Activated T-helper 2 cell treated with anti-CD3 and anti-CD28 coated beads, Interferon-gamma antibody, Interleukin-2, Interleukin-4, amounts not matched to agents 10 μg/mL and 5 μg/mL and 100 μg/mL, durations not matched to agents 14 hours and 24 hours and 36 hours (primary cell): Measurements from ENCODE around the gene IVD. TPM values are rescaled to one million over a fixed set of nuclear protein-coding genes. Genes with fewer than 3 reads are reported as not detected.

Experiments
- DNase-seq: peaks from one replicate; pipeline ENCODE4 v3.0.0; 2021; ENCODE audit warnings: low spot score
- H3K27ac Mint-ChIP-seq: one replicate; pipeline ENCODE4 v1.8.0; 2021; ENCODE audit warnings: mixed read lengths
- H3K27me3 Mint-ChIP-seq: one replicate; pipeline ENCODE4 v1.8.0; 2021; ENCODE audit warnings: low read depth, mixed read lengths
- H3K36me3 Mint-ChIP-seq: one replicate; pipeline ENCODE4 v1.8.0; 2021; ENCODE audit warnings: low read depth, mixed read lengths
- H3K4me1 Mint-ChIP-seq: one replicate; pipeline ENCODE4 v1.8.0; 2021; ENCODE audit warnings: low read depth, mixed read lengths
- H3K4me3 Mint-ChIP-seq: one replicate; pipeline ENCODE4 v1.8.0; 2021; ENCODE audit warnings: low read depth, mild to moderate bottlenecking, moderate library complexity, mixed read lengths
- H3K9me3 Mint-ChIP-seq: one replicate; pipeline ENCODE4 v1.8.0; 2021; ENCODE audit warnings: mixed read lengths
- intact Hi-C: fragments of 100-400 bp; cut with micrococcal nuclease; formaldehyde crosslinking; loops from one replicate; pipeline ENCODE4 v1.15.1; 2023
- total RNA-seq: library from RNA; stranded (reverse); gene quantifications from 2 replicates; pipeline ENCODE4 v1.2.3, GENCODE V29; 2022

Gene IVD
- total RNA-seq: 75.2 and 79.4 TPM in 2 replicates

DNA sequence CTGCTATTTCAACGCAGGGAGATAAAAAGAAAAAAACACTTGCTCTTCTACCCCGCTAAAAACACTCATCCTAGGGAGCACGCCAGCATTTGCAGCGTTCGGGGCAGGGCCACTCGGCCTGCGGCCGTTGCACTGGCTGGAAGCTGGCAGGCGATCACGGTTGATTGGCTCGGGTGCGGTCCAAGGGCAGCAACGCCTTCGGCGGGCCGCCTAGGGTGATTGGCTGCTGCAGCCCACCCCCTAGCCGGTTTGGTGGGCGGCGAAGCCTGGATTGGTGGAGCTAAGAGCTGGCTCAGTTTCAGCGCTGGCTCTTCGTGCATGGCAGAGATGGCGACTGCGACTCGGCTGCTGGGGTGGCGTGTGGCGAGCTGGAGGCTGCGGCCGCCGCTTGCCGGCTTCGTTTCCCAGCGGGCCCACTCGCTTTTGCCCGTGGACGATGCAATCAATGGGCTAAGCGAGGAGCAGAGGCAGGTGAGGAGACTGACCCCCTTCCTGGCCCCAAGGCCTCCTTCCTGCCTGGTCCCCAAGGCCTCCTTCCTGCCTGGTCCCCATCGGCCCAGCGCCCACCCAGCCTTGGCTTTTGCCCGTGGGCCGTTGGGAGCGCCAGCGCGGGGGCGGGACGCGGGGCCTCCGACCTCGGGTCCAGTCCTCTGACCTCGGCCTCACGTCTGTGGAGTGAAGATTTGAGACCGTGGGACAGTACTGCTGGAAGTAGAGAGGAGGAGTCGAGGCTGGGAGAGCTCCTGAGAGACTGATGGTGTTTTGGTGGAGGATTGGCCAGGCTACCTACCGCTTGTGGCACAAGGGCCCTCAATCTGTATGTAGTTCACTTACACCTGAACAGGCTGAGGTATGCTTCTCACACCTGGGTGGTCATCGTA, at the start of gene IVD:
TSS of gene IVD (plus strand) at position 295 of the 881 bp plus-strand sequence. CDS start at position 328, 33 bp downstream.
- intact Hi-C loops: loop anchor here (5.0 kb wide), 1 partner anchor 38 kb away; no protein-coding TSS in a partner anchor
- H3K4me3 Mint-ChIP-seq: peak within 1 kb of the TSS; percentile 78
- H3K9me3 Mint-ChIP-seq: no peaks in the 10 kb centered on the region
- peaks cover 46% of the 10 kb centered on the region for H3K4me1 Mint-ChIP-seq
- H3K27me3 Mint-ChIP-seq: no peaks in the 10 kb centered on the region
- H3K27ac Mint-ChIP-seq: peak within 1 kb of the TSS; percentile 87
- H3K36me3 Mint-ChIP-seq: peaks cover 39% of the 10 kb centered on the region
- DNase-seq: peak; percentile 85

DNA sequence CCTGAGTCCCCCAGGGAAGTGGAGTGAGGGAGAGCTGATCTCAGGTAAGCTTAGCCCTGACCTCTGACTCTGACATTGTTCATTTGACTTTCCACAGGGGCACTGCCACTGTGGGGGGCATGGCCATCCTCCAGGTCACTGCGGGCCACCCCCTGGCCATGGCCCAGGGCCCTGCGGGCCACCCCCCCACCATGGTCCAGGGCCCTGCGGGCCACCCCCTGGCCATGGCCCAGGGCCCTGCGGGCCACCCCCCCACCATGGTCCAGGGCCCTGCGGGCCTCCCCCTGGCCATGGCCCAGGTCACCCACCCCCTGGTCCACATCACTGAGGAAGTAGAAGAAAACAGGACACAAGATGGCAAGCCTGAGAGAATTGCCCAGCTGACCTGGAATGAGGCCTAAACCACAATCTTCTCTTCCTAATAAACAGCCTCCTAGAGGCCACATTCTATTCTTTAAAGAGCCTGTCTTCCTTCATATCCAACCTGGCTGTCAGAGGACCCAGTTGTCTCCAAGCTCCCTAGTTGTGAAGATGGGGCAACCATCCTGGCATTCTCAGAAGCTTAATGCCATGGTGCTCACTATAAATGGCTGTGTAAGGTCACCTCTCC, 49.5 kb upstream of the IVD start:
- H3K4me3 Mint-ChIP-seq: no peak overlapping the region
- H3K4me1 Mint-ChIP-seq: peaks cover 7% of the 10 kb centered on the region
- intact Hi-C loops: no loop called here

DNA sequence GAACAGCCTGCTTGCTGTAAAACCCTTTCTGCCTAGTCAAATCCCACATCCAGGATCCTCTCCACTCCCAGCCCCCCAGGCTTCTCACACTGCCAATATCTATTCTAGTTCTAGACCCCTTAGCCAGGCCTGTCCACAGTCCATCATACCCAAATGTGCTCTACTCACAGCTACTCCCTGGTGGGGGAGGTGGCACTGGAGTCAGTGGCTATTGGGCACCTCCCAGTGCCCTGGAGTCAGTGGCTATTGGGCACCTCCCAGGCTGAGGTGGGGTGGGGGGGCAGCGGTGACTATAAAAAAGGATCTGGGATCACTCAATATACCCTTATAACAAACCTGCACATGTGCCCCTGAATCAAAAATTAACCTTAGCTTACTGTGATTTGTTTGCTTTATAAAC, 48.3 kb upstream of the IVD start:
- Mint-ChIP-seq H3K36me3 (no peaks in the 10 kb centered on the region), H3K27me3 (peaks cover 32% of the 10 kb centered on the region), H3K4me1 (peaks cover 7% of the 10 kb centered on the region), H3K27ac (no peak overlapping the region), H3K4me3 (peak overlapping the region; percentile 18), H3K9me3 (no peaks in the 10 kb centered on the region)
- no peak for DNase-seq
- intact Hi-C loops: no loop called here

More for the DNA sequence above, 49.5 kb upstream of the IVD start:
- Mint-ChIP-seq H3K27me3 (peaks cover 29% of the 10 kb centered on the region), H3K9me3 (no peaks in the 10 kb centered on the region), H3K36me3 (no peaks in the 10 kb centered on the region), H3K27ac (no peak overlapping the region)
- no peak for DNase-seq

DNA sequence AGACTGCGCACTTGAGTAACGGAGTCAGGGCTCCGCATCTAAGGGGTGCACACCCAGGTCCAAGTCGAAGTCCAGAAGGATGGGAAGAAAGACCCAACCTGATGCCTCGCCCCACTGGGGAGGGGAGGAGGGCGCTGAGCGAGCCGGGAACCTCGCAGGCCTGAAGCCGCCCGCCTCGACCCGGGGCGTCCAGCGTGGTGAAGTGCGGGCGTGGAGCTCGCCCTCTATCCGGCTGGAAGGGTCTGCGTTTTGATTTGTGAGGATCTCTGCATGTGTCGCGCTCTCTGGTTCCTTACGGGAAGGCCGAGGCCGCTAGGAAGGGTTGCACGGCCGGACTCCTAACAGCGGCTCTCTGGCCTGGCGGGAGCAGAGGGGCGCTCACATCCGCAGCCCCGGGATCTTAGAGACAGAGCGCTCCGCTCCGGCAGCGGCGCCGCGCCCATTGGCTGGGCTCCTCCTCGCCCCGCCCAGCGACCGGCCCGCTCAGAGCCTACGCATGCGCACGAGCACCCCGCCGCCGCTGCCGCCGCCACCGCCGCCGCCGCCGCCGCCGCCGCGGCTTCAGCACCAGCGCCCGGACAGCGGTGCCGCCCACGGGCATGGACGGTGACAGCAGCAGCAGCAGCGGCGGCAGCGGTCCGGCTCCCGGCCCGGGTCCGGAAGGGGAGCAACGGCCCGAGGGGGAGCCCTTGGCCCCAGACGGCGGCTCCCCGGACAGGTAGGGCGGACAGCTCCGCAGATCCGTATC, 47.7 kb upstream of the IVD start, which contains the start of gene DISP2:
TSS of gene DISP2 (plus strand) at position 497 of the 748 bp plus-strand sequence. CDS start at position 600, 103 bp downstream.
- peaks cover 7% of the 10 kb centered on the region for H3K4me1 Mint-ChIP-seq

DNA sequence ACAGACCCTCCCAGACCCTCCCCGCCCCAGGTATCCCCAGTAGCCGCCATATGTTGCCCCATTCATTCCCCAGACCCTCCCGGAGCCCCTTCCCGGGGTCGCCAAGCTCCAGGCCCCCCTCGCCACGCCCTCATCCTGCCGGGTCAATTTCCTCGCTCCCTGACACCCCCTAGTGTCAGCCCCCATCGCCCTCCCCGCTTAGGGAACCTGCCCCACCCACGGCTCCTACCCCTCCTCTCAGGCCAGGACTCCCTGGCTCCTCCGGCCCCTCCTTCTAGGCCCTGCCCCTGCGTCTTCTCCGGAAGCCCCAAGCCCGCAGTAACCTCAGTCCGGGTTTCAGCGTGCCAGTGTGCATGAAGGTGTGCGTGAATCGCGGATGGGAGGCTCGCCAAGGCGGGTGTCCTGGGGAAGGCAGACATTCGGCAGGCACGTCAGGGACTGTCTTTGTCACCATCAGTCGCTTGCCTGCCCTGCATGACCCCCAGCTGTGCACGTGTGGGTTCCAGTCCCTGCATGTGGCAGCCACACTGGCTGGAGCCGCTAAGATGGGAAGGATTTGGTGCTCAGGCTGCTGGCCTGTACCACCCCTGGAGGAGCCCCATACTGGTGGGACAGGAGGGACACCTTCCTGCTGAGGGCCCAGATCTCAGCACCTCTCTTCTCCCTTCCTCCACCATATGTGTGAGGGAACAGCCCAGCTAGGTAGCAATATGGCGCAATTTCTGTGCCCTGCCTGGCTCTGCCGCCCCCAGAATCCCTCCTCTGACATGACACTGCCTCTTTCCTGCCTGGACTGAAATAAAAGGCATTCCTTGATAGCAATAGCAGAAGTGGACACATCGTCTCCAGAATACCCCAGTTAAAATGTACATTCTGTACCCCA, 46.9 kb upstream of the IVD start:
- peak; percentile 27 for DNase-seq
- H3K4me3 Mint-ChIP-seq: peak overlapping the region; percentile 75
- intact Hi-C loops: loop anchor here (1.0 kb wide), 1 partner anchor 10 kb away; no protein-coding TSS in a partner anchor
- H3K9me3 Mint-ChIP-seq: no peaks in the 10 kb centered on the region
- peaks cover 30% of the 10 kb centered on the region for H3K27me3 Mint-ChIP-seq
- H3K27ac Mint-ChIP-seq: no peak overlapping the region
- peaks cover 7% of the 10 kb centered on the region for H3K4me1 Mint-ChIP-seq
- no peaks in the 10 kb centered on the region for H3K36me3 Mint-ChIP-seq

More for the DNA sequence above, 47.7 kb upstream of the IVD start, which contains the start of gene DISP2:
- Mint-ChIP-seq H3K36me3 (no peaks in the 10 kb centered on the region), H3K4me3 (peak within 1 kb of the TSS; percentile 75), H3K27me3 (peaks cover 32% of the 10 kb centered on the region), H3K27ac (no peak within 1 kb of the TSS), H3K9me3 (no peaks in the 10 kb centered on the region)
- peak; percentile 82 for DNase-seq
- intact Hi-C loops: loop anchor here (1.0 kb wide), 1 partner anchor 10 kb away; no protein-coding TSS in a partner anchor

DNA sequence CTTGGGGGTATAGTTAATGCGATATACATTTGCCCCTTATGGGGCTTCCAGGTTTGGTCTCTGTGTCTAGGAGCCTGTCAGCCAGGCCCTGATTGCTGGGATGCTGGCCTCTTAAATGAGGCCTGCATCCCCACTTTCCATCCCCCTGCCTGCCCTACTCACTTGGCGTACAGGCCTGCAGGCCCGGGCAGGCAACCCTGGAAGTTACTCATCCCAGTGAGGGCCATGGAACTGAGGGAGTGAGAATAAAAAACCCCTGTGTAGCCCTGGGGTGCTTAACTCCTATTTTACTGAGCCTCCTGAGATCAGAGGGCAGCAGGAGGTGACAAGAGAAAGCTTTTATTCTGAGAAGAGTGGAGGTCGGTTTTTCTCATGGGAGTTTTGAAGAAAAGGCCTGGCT, 45.6 kb upstream of the IVD start:
- H3K36me3 Mint-ChIP-seq: no peaks in the 10 kb centered on the region
- peaks cover 7% of the 10 kb centered on the region for H3K4me1 Mint-ChIP-seq
- no peak overlapping the region for H3K4me3 Mint-ChIP-seq

DNA sequence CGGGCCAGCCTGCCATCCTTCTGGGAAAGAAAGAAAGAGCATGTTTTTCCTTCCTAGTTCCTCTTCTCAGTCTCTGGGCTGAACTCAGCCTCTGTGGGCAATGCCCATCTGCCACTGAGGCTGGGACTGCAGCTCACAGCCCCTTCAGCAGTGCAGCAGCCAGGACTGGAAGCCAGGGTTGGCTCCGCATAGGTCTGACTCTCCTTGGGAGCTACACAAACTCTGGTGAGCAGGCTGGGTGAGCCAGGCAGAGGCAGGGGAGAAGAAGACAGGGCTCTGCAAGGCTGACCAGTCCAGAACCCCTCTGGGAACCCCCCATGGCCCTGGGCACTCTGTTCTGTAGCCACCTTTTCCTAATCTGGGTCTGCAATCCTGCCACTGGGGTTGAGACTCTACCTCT, 44.0 kb upstream of the IVD start:
- intact Hi-C loops: no loop called here
- Mint-ChIP-seq H3K27me3 (peaks cover 18% of the 10 kb centered on the region), H3K27ac (no peak overlapping the region), H3K4me3 (no peak overlapping the region), H3K4me1 (peaks cover 7% of the 10 kb centered on the region), H3K9me3 (no peaks in the 10 kb centered on the region), H3K36me3 (no peaks in the 10 kb centered on the region)
- DNase-seq: no peak

More for the DNA sequence above, 45.6 kb upstream of the IVD start:
- no peak overlapping the region for H3K27ac Mint-ChIP-seq
- peaks cover 25% of the 10 kb centered on the region for H3K27me3 Mint-ChIP-seq
- DNase-seq: no peak
- intact Hi-C loops: no loop called here
- no peaks in the 10 kb centered on the region for H3K9me3 Mint-ChIP-seq

DNA sequence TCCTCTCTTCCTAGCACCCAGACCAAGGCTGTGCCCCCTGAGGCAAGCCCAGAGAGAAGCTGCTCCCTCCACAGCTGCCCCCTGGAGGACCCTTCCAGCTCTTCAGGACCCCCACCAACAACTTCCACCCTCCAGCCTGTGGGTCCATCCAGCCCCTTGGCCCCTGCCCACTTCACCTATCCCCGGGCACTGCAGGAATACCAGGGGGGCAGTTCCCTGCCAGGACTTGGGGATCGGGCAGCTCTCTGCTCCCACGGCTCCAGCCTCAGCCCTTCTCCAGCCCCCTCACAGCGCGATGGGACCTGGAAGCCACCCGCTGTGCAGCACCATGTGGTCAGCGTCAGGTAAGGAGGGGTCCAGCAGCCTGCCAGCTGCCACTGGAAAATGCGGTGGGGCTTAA, 42.0 kb upstream of the IVD start:
- intact Hi-C loops: no loop called here
- no peaks in the 10 kb centered on the region for H3K9me3 Mint-ChIP-seq
- H3K27ac Mint-ChIP-seq: no peak overlapping the region
- H3K27me3 Mint-ChIP-seq: peaks cover 11% of the 10 kb centered on the region
- no peak for DNase-seq
- no peak overlapping the region for H3K4me3 Mint-ChIP-seq
- no peaks in the 10 kb centered on the region for H3K36me3 Mint-ChIP-seq
- H3K4me1 Mint-ChIP-seq: peaks cover 15% of the 10 kb centered on the region

DNA sequence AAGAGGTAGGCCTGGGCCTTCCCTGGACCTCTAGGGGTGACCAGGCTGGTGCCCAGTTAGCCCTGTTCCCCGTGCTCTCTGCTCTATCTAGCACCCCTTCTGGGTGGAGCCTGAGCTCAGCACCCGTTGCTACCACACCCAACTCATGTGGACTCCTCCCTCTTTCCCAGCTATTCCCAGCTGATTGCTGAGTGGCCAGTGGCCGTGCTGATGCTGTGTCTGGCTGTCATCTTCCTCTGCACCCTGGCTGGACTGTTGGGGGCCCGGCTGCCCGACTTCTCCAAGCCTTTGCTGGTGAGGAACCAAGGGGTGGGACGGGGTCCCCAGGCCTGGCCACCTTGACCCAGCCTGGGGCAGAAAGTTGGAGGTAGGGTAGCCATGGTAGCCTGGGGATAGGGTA, 41.3 kb upstream of the IVD start:
- no peaks in the 10 kb centered on the region for H3K36me3 Mint-ChIP-seq

DNA sequence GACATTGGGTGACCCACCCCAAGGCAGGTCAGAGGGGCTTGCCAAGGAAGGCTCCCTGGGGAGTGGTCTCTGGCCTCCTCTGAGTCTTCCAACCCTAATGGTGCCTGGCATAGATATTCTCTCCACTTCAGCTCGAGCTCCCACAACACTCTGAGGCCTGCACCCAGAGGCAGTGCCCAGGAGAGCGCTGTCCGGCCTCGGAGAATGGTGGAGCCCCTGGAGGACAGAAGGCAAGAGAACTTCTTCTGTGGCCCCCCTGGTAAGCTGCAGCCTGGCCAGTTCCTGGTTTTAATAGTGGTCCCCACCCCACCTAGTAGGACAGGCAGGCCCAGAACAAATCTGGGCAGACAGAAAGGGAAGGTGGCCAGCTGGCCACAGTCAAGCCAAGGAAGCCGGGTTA, 40.6 kb upstream of the IVD start:
- no peak for DNase-seq
- no peak overlapping the region for H3K4me3 Mint-ChIP-seq
- peaks cover 9% of the 10 kb centered on the region for H3K27me3 Mint-ChIP-seq
- H3K36me3 Mint-ChIP-seq: no peaks in the 10 kb centered on the region
- H3K9me3 Mint-ChIP-seq: no peaks in the 10 kb centered on the region
- peaks cover 11% of the 10 kb centered on the region for H3K4me1 Mint-ChIP-seq
- intact Hi-C loops: loop anchor here (5.0 kb wide), 1 partner anchor 42 kb away; the partner anchor contains the start of gene IVD
- no peak overlapping the region for H3K27ac Mint-ChIP-seq

More for the DNA sequence above, 41.3 kb upstream of the IVD start:
- Mint-ChIP-seq H3K27me3 (peaks cover 10% of the 10 kb centered on the region), H3K27ac (no peak overlapping the region), H3K4me1 (peaks cover 11% of the 10 kb centered on the region), H3K9me3 (no peaks in the 10 kb centered on the region), H3K4me3 (no peak overlapping the region)
- no peak for DNase-seq
- intact Hi-C loops: no loop called here

DNA sequence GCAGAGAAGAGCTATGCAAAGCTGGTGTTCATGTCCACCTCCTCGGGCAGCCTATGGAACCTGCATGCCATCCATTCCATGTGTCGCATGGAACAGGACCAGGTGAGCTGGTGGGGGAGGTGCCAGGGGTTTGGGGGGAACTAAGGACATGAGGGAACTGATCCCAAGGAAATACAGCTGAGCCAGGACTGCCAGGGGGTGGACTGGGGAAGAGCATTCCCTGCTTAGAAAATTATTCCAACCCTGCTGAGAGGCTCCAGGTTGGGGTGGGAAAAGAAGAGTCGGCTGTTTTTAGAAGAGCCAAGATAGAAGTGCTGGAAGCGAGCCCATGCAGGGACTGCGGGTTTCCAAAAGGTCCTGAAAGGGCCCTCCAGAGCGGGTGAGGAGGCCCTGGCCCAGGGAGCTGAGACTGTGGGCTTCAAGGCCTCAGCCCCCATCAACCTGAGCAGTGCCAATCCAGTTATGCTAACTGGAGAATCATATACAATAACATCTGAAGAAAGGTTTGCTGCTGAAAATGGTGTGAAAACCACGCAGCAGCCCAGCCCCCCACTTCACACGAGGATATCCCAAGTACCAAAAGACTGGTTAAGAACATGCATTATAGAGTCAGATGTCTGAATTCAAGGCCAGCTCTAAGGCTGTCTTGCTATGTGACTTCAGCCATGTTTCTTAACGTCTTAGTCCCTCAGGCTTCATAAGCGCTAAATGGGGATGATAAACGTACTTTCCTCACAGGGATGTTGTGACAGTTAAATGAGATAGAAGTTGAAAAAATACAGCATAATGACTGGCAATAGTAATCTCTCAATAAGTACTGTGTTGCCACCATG, 39.8 kb upstream of the IVD start:
- H3K27ac Mint-ChIP-seq: no peak overlapping the region
- no peak overlapping the region for H3K4me3 Mint-ChIP-seq
- H3K27me3 Mint-ChIP-seq: peaks cover 8% of the 10 kb centered on the region
- intact Hi-C loops: loop anchor here (5.0 kb wide), 1 partner anchor 41 kb away; the partner anchor contains the start of gene IVD
- H3K4me1 Mint-ChIP-seq: peaks cover 11% of the 10 kb centered on the region
- H3K36me3 Mint-ChIP-seq: no peaks in the 10 kb centered on the region
- DNase-seq: no peak
- H3K9me3 Mint-ChIP-seq: no peaks in the 10 kb centered on the region
